Measurements from ENCODE around the gene C20orf96.
"Not testable (repeated sequence)": the region's sequence is repeated elsewhere in the genome, so short reads cannot be mapped to it uniquely, and the experiment has no call there.

Gene C20orf96

DNA sequence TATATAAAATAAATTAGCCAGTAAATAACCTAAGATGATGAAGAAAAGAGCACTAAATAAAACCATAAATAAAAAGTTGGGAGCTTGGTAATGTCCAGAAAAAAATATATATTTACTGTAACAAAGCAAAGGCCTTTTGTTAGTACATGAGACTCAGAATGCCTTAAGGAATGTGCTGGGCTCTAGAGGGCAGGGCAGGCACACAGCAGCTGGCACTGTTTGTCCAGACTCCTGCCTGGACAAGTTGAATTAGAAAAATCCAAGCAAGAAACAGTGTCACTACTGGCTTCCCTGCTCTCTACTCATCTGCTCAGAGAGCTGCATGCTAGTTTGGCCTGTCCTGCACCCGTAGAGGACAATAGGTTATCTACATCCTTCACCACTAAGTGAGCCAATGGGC lies 54.7 kb downstream of the C20orf96 start:
- no peak for DNase-seq

DNA sequence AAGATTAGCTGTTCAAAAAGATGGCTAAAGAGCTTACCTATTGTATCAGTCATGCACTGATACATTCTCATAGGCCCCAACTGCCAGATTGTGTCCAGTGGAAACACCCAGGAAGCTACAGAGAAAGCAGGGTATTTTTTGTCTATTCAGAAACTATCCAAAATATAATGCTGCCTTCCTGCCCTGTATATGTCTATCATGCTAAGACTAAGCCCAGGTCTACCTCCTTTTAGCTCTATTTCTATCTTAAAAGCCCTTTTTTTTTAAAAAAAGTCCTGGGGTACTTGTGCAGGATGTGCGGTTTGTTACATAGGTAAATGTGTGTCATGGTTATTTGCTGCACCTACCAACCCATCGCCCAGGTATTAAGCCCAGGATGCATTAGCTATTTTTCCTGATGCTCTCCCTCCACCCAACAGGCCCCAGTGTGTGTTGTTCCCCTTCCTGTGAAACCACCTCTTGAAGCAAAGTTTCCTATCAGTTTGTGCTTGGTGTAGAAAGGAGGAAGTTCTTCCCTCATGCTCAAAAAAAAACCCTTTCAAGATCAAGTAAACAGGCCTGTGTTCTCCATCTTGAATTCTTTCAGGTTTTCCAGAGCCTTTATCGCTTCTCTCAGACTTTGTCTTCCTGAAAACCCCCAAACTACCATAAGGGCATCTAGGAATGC lies 63.0 kb downstream of the C20orf96 start:
- no peak for DNase-seq

DNA sequence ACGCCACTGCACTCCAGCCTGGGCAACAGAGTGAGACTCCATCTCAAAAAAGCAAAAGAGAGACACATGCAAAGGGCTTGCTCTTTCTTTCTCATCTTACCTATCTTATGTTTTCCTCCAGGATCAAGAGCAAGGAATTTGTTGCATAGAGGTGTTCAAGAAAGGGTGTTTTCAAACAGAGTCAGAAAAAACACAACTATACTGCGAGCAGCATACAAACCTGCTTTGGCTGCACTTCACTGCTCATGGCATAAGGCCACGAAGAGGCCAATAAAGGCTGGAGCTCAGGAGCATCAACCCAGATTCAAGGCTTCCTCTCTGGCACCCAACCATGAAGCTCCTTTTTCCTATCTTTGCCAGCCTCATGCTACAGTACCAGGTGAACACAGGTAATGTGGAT lies 63.6 kb downstream of the C20orf96 start, which contains the start of gene DEFB129:
Gene DEFB129, plus strand, starts transcription at position 301 of the 400 bp plus-strand sequence. Its CDS starts 31 bp downstream, at position 332.
- DNase-seq = no peak

DNA sequence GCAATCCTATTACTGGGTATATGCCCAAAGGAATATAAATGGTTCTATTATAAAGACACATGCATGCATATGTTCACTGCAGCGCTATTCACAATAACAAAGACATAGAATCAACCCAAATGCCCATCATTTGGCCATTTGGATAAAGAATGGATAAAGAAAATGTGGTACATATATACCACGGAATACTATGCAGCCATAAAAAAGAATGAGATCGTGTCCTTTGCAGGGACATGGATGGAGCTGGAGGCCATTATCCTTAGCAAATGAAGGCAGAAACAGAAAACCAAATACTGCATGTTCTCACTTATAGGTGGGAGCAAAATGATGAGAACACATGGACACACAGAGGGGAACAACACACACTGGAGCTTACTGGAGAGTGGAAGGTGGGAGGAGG lies 64.7 kb downstream of the C20orf96 start:
- DNase-seq = not testable (repeated sequence)

DNA sequence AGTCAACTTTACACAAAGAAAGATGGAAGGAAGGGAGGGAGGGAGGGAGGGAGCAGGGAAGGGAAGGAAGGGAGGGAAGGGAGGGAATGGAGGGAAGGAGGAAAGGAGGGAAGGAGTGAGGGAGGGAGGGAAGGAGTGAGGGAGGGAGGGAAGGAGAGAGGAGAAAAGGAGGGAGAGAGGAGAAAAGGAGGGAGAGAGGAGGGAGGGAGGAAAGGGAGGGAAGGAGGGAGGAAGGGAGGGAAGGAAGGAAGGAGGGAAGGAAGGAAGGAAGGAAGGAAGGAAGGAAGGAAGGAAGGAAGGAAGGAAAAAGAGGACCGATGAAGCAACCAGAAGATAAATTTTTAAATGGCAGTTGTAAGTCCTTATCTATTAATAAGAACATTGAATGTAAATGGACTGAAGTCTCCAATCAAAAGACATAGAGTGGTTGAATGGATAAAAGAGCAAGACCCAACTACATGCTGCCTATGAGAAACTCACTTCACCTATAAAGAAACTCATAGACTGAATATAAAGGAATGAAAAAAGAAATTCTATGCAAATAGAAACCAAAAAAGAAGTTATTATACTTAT lies 69.2 kb downstream of the C20orf96 start:
- no peak for DNase-seq
